PFSK-1 (cell line): ENCODE results near the gene SSTR3.

Source experiments
- FOXP2 ChIP-seq: optimal IDR thresholded peaks from 2 replicates; pipeline ENCODE3; 2011; ENCODE audit warnings: borderline replicate concordance, control low read depth, inconsistent platforms; ENCODE audit not compliant: insufficient read depth; ENCODE audit errors: extremely low read length, extremely low read depth
- POLR2AphosphoS5 ChIP-seq: IDR thresholded peaks from 2 replicates; pipeline ENCODE4 v1.6.1; 2012; ENCODE audit warnings: low read depth, mild to moderate bottlenecking, control low read depth, low read length, moderate library complexity
- REST ChIP-seq, 2 experiments: IDR thresholded peaks; 2 replicates each; pipeline versions ENCODE4 v1.6.1 to v1.8.0; 2011 to 2012; ENCODE audit warnings: low read depth in 2 of 2, low read length in 2 of 2, control low read depth in 1 of 2, inconsistent platforms in 1 of 2, mild to moderate bottlenecking in 1 of 2, moderate library complexity in 1 of 2; ENCODE audit not compliant: insufficient read depth in 1 of 2
- SIN3A ChIP-seq: IDR thresholded peaks from 2 replicates; pipeline ENCODE4 v1.6.1; 2012; ENCODE audit warnings: mild to moderate bottlenecking, low read length, moderate library complexity, borderline replicate concordance; ENCODE audit not compliant: insufficient read depth
- TAF1 ChIP-seq: IDR thresholded peaks from 2 replicates; pipeline ENCODE4 v1.6.1; 2012; ENCODE audit warnings: low read length, control low read depth, borderline replicate concordance; ENCODE audit not compliant: insufficient read depth

SSTR3 gene

GRCh38 chr22:37241351-37242142, 29.3 kb upstream of the SSTR3 start:
- no peak for TF ChIP-seq SIN3A
- no peak for TF ChIP-seq FOXP2
- TF ChIP-seq TAF1: no peak
- TF ChIP-seq POLR2AphosphoS5: no peak
- TF ChIP-seq REST (IDR thresholded peaks at IDR 0.05; ENCODE audit: insufficient read depth in 1 of 2, low read depth in 2 of 2, low read length in 2 of 2): no peak

- TF ChIP-seq FOXP2: no peak
- no peak for TF ChIP-seq TAF1
- TF ChIP-seq POLR2AphosphoS5: no peak
- TF ChIP-seq REST (IDR thresholded peaks at IDR 0.05; ENCODE audit: insufficient read depth in 1 of 2, low read depth in 2 of 2, low read length in 2 of 2): no peak
- no peak for TF ChIP-seq SIN3A
These were observed 28.7 kb upstream of the SSTR3 start for GRCh38 chr22:37240941-37241320.

- no peak for TF ChIP-seq REST (IDR thresholded peaks at IDR 0.05; ENCODE audit: insufficient read depth in 1 of 2, low read depth in 2 of 2, low read length in 2 of 2)
- no peak for TF ChIP-seq SIN3A
These were observed 28.1 kb upstream of the SSTR3 start for GRCh38 chr22:37240240-37240940.

GRCh38 chr22:37239336-37240239, 27.3 kb upstream of the SSTR3 start:
- no peak for TF ChIP-seq TAF1
- TF ChIP-seq REST (IDR thresholded peaks at IDR 0.05; ENCODE audit: insufficient read depth in 1 of 2, low read depth in 2 of 2, low read length in 2 of 2): no peak
- TF ChIP-seq SIN3A: no peak
- TF ChIP-seq FOXP2: no peak
- no peak for TF ChIP-seq POLR2AphosphoS5
